ENCODE measurements around the gene SMG5. TPM values are rescaled to one million over a fixed set of nuclear protein-coding genes. Genes with fewer than 3 reads are reported as not detected.
"Not testable (repeated sequence)": the region's sequence is repeated elsewhere in the genome, so short reads cannot be mapped to it uniquely, and the experiment has no call there.

SMG5 gene, protein sequence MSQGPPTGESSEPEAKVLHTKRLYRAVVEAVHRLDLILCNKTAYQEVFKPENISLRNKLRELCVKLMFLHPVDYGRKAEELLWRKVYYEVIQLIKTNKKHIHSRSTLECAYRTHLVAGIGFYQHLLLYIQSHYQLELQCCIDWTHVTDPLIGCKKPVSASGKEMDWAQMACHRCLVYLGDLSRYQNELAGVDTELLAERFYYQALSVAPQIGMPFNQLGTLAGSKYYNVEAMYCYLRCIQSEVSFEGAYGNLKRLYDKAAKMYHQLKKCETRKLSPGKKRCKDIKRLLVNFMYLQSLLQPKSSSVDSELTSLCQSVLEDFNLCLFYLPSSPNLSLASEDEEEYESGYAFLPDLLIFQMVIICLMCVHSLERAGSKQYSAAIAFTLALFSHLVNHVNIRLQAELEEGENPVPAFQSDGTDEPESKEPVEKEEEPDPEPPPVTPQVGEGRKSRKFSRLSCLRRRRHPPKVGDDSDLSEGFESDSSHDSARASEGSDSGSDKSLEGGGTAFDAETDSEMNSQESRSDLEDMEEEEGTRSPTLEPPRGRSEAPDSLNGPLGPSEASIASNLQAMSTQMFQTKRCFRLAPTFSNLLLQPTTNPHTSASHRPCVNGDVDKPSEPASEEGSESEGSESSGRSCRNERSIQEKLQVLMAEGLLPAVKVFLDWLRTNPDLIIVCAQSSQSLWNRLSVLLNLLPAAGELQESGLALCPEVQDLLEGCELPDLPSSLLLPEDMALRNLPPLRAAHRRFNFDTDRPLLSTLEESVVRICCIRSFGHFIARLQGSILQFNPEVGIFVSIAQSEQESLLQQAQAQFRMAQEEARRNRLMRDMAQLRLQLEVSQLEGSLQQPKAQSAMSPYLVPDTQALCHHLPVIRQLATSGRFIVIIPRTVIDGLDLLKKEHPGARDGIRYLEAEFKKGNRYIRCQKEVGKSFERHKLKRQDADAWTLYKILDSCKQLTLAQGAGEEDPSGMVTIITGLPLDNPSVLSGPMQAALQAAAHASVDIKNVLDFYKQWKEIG
- total RNA-seq (32.3 TPM), polyA plus RNA-seq (28.2 TPM)
- long read RNA-seq, donor 1 = 0 reads
- long read RNA-seq, donor 2, full-length matches to known transcripts = 19 of 19 reads
- long read RNA-seq, donor 2, partial matches to known transcripts = 0 of 19 reads
- long read RNA-seq, donor 2, other reads (novel, unspliced or antisense) = 0 of 19 reads
- long read RNA-seq, donor 3, full-length matches to known transcripts = 6 of 11 reads
- long read RNA-seq, donor 3, partial matches to known transcripts = 5 of 11 reads
- long read RNA-seq, donor 3, other reads (novel, unspliced or antisense) = 0 of 11 reads
- long read RNA-seq, donor 4, full-length matches to known transcripts = 3 of 3 reads
- long read RNA-seq, donor 4, partial matches to known transcripts = 0 of 3 reads
- long read RNA-seq, donor 4, other reads (novel, unspliced or antisense) = 0 of 3 reads
- long read RNA-seq, donor 5, full-length matches to known transcripts = 5 of 12 reads
- long read RNA-seq, donor 5, partial matches to known transcripts = 7 of 12 reads
- long read RNA-seq, donor 5, other reads (novel, unspliced or antisense) = 0 of 12 reads
- long read RNA-seq, donor 6, full-length matches to known transcripts = 5 of 5 reads
- long read RNA-seq, donor 6, partial matches to known transcripts = 0 of 5 reads
- long read RNA-seq, donor 6, other reads (novel, unspliced or antisense) = 0 of 5 reads
- long read RNA-seq, donor 7, partial matches to known transcripts = 0 of 3 reads
- long read RNA-seq, donor 7, other reads (novel, unspliced or antisense) = 0 of 3 reads
- long read RNA-seq, donor 8 = 0 reads
- long read RNA-seq, donor 9, full-length matches to known transcripts = 2 of 2 reads
- long read RNA-seq, donor 9, partial matches to known transcripts = 0 of 2 reads
- long read RNA-seq, donor 9, other reads (novel, unspliced or antisense) = 0 of 2 reads
- long read RNA-seq, donor 10, full-length matches to known transcripts = 5 of 5 reads
- long read RNA-seq, donor 10, partial matches to known transcripts = 0 of 5 reads
- long read RNA-seq, donor 10, other reads (novel, unspliced or antisense) = 0 of 5 reads

DNA sequence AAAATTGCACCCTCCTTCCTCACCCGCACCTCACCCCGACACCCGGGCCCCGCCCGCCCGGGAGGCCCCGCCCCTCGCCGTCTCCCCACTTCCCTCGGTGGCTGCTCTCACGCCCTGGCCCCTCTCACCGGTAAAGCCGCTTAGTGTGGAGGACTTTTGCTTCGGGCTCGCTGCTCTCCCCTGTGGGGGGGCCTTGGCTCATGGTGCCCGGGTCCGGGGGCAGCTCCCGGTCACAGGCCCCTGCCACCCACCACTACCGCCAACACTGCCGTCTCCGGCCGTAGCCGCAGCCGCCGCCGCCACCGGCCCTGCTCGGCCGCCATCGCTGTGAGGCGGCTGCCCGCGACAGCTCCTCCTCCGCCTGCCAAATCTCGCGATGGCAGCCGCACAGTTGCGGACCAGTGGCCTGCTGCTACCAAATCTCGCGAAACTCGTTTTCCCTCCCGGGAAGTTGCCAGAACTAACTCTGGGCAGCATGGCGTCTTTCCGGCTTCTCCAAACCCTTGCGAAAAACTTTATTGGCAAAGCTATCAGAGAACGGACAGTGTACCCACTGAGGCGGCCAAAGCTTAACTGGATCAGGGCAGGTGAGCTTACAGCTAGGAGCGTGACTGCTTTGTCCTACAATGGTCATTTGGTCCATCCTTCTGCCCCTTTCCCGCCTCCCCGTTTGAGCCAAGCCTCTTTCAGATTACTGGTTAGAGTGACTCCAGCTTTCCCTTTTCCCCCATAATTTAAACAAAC lies at the start of gene SMG5:
Gene SMG5 (minus strand): TSS at position 347 of the 744 bp plus-strand sequence. CDS start 145 bp downstream, at position 202.
- Histone ChIP-seq H3K27me3 (ENCODE audit: control insufficient read depth in 2 of 2, insufficient read depth in 1 of 2, low read length in 1 of 2) (no peaks in the 10 kb centered on the region), H3K36me3 (ENCODE audit: control insufficient read depth in 2 of 2, insufficient read depth in 2 of 2, low read length in 1 of 2) (peaks cover 25 to 40% of the 10 kb centered on the region in 2 donors), H3K4me1 (ENCODE audit: control insufficient read depth in 2 of 2, insufficient read depth in 2 of 2, low read length in 2 of 2) (peaks cover 14 to 25% of the 10 kb centered on the region in 2 donors)

DNA sequence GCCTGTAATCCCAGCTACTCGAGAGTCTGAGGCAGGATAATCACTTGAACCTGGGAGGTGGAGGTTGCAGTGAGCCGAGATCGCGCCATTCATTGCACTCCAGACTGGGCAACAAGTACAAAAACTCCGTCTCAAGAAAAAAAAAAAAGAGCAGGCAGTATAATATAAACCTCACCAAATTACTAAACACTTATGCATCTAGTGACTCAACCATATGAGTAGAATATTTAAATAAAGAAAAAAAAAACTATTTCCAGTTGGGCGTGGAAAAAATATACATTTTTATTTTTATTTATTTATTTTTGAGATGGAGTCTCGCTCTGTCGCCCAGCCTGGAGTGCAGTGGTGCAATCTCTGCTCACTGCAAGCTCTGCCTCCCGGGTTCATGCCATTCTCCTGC lies 40.6 kb upstream of the SMG5 start:
- H3K4me3 ChIP-seq (ENCODE audit: low read length in 2 of 2); H3K27me3 ChIP-seq (ENCODE audit: control insufficient read depth in 2 of 2, insufficient read depth in 1 of 2, low read length in 1 of 2); H3K4me1 ChIP-seq (ENCODE audit: control insufficient read depth in 2 of 2, insufficient read depth in 2 of 2, low read length in 2 of 2); H3K9me3 ChIP-seq (ENCODE audit: control insufficient read depth in 2 of 2, insufficient read depth in 1 of 2, low read length in 1 of 2); DNase-seq (ENCODE audit: low read depth in 6 of 9, low spot score in 9 of 9); H3K27ac ChIP-seq (ENCODE audit: low read depth in 1 of 2, low read length in 1 of 2): not testable (repeated sequence)
- peaks cover 66 to 69% of the 10 kb centered on the region in 2 donors for H3K36me3 ChIP-seq (ENCODE audit: control insufficient read depth in 2 of 2, insufficient read depth in 2 of 2, low read length in 1 of 2)
- WGBS = 98% methylated on average over 9 of the region's 9 CpGs

More for the DNA sequence above, at the start of gene SMG5:
- peak within 1 kb of the TSS; percentile 87 to 92 for H3K27ac ChIP-seq (ENCODE audit: low read depth in 1 of 2, low read length in 1 of 2)
- DNase-seq (ENCODE audit: low read depth in 6 of 9, low spot score in 9 of 9) = peak; percentile 92 to 99 (median 96)
- no peaks in the 10 kb centered on the region for H3K9me3 ChIP-seq (ENCODE audit: control insufficient read depth in 2 of 2, insufficient read depth in 1 of 2, low read length in 1 of 2)
- under 1% methylated on average over 50 of the region's 50 CpGs for WGBS
- H3K4me3 ChIP-seq (ENCODE audit: low read length in 2 of 2) = peak within 1 kb of the TSS; percentile 63 to 77

DNA sequence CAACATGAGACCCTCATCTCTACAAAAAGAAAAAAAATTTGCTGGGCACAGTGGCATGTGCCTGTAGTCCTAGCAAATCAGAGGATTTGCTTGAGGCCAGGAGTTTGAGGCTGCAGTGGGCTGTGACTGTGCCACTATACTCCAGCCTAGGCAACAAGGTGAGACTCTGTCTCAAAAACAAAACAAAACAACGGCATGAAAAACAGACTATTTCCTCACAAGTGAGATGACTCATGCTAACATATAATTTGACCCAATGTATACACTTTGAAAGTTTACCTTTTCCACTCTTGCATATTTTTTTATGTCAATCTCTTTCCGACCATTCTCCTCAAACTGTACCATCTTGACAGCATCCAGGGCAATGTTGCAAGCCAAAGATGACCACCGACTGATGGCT lies 37.9 kb upstream of the SMG5 start:
- no peak for DNase-seq (ENCODE audit: low read depth in 6 of 9, low spot score in 9 of 9)
- Histone ChIP-seq H3K9me3 (ENCODE audit: control insufficient read depth in 2 of 2, insufficient read depth in 1 of 2, low read length in 1 of 2) (no peaks in the 10 kb centered on the region), H3K36me3 (ENCODE audit: control insufficient read depth in 2 of 2, insufficient read depth in 2 of 2, low read length in 1 of 2) (peaks cover 82 to 86% of the 10 kb centered on the region in 2 donors), H3K27me3 (ENCODE audit: control insufficient read depth in 2 of 2, insufficient read depth in 1 of 2, low read length in 1 of 2) (no peaks in the 10 kb centered on the region), H3K4me1 (ENCODE audit: control insufficient read depth in 2 of 2, insufficient read depth in 2 of 2, low read length in 2 of 2) (no peaks in the 10 kb centered on the region), H3K27ac (ENCODE audit: low read depth in 1 of 2, low read length in 1 of 2) (no peak overlapping the region), H3K4me3 (ENCODE audit: low read length in 2 of 2) (no peak overlapping the region)
- 96% methylated on average over 3 of the region's 3 CpGs for WGBS

DNA sequence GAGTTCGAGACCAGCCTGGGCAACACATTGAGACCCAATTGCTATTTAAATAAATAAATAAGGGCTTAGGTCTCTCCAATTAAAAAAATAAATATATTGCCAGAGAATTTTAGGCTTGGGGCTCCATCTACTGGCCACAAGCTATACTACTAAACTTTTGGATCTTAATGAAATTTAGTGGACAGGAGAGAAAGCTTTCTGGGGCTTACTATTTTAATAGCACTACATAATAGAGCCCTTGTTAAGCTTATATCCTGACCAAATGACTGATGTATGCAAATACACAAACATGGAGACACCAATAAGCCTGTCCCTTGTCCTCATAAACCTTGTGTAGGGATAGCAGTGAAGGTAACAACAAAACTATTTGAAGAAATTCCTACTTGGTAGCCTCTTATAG lies 37.0 kb upstream of the SMG5 start:
- 96% methylated on average over 1 of the region's 1 CpG for WGBS
- no peaks in the 10 kb centered on the region for H3K9me3 ChIP-seq (ENCODE audit: control insufficient read depth in 2 of 2, insufficient read depth in 1 of 2, low read length in 1 of 2)
- peaks cover 79 to 84% of the 10 kb centered on the region in 2 donors for H3K36me3 ChIP-seq (ENCODE audit: control insufficient read depth in 2 of 2, insufficient read depth in 2 of 2, low read length in 1 of 2)
- H3K27me3 ChIP-seq (ENCODE audit: control insufficient read depth in 2 of 2, insufficient read depth in 1 of 2, low read length in 1 of 2) = no peaks in the 10 kb centered on the region
- H3K4me1 ChIP-seq (ENCODE audit: control insufficient read depth in 2 of 2, insufficient read depth in 2 of 2, low read length in 2 of 2) = no peaks in the 10 kb centered on the region
- peak in 2 of 9 donors; percentile 21 to 24 for DNase-seq (ENCODE audit: low read depth in 6 of 9, low spot score in 9 of 9)
- H3K4me3 ChIP-seq (ENCODE audit: low read length in 2 of 2) = no peak overlapping the region
- no peak overlapping the region for H3K27ac ChIP-seq (ENCODE audit: low read depth in 1 of 2, low read length in 1 of 2)

DNA sequence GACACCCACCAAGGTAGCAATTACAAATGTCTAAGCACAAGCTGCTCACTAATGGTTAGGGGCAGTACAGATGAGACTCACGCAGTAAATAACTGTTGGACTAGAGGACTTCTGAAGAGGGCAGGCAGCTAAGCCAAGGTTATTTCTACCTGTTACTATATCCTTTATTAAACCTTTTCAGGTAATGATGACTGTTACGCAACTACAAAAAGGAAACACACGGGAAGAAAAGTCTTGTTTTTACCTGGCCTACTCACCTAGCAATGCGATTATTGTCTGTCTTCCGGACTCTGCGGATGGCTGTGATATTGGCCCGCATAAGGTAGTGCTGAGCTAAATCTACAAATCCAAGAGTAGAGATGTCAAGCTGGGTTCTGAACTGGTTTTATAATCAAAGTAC lies 34.3 kb upstream of the SMG5 start:
- no peak overlapping the region for H3K27ac ChIP-seq (ENCODE audit: low read depth in 1 of 2, low read length in 1 of 2)
- peaks cover 76 to 88% of the 10 kb centered on the region in 2 donors for H3K36me3 ChIP-seq (ENCODE audit: control insufficient read depth in 2 of 2, insufficient read depth in 2 of 2, low read length in 1 of 2)
- WGBS = 98% methylated on average over 7 of the region's 7 CpGs
- peaks cover 0 to 3% of the 10 kb centered on the region in 2 donors for H3K9me3 ChIP-seq (ENCODE audit: control insufficient read depth in 2 of 2, insufficient read depth in 1 of 2, low read length in 1 of 2)
- no peak overlapping the region for H3K4me3 ChIP-seq (ENCODE audit: low read length in 2 of 2)
- no peaks in the 10 kb centered on the region for H3K4me1 ChIP-seq (ENCODE audit: control insufficient read depth in 2 of 2, insufficient read depth in 2 of 2, low read length in 2 of 2)
- H3K27me3 ChIP-seq (ENCODE audit: control insufficient read depth in 2 of 2, insufficient read depth in 1 of 2, low read length in 1 of 2) = no peaks in the 10 kb centered on the region
- DNase-seq (ENCODE audit: low read depth in 6 of 9, low spot score in 9 of 9) = no peak

DNA sequence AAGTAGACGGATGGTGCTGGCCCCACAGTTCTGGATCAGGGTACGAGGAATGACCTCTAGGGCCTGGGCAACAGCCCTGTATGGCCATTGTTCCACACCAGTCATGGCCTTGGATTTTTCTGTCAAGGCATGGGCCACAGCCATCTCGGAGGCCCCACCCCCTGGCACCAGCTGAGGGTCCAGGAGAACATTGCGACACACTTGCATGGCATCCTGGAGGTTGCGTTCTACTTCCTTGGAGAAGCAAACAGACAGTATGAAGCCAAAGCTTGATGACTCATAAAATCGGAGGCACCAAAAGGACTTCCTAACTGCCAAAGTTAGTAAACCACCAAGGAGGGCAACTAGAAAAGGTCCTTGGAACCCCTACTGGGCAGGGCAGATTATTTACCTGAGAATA lies 28.3 kb upstream of the SMG5 start:
- 97% methylated on average over 6 of the region's 6 CpGs for WGBS
- H3K27me3 ChIP-seq (ENCODE audit: control insufficient read depth in 2 of 2, insufficient read depth in 1 of 2, low read length in 1 of 2) = no peaks in the 10 kb centered on the region
- H3K4me3 ChIP-seq (ENCODE audit: low read length in 2 of 2) = no peak overlapping the region
- H3K27ac ChIP-seq (ENCODE audit: low read depth in 1 of 2, low read length in 1 of 2) = no peak overlapping the region
- peaks cover 61 to 80% of the 10 kb centered on the region in 2 donors for H3K36me3 ChIP-seq (ENCODE audit: control insufficient read depth in 2 of 2, insufficient read depth in 2 of 2, low read length in 1 of 2)
- peaks cover 0 to 3% of the 10 kb centered on the region in 2 donors for H3K9me3 ChIP-seq (ENCODE audit: control insufficient read depth in 2 of 2, insufficient read depth in 1 of 2, low read length in 1 of 2)
- H3K4me1 ChIP-seq (ENCODE audit: control insufficient read depth in 2 of 2, insufficient read depth in 2 of 2, low read length in 2 of 2) = no peaks in the 10 kb centered on the region
- no peak for DNase-seq (ENCODE audit: low read depth in 6 of 9, low spot score in 9 of 9)

DNA sequence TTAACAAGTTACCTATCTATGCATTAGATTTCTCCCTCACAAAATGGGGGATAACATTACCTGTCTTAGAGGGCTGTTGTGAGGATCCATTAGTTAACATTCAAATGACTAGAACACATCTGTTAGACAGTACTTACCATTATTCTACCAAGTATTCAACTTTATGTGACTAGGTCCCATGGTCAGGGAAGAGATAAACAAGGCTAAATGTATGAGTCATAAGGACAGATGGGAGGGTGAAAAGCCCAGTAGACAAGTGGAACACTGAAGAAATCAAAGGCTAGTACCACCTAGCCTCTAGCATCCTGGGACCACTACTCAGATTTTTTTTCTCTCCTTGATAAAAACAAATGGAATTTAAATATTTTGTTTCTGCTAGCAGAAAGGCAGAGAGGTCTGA lies 25.5 kb upstream of the SMG5 start:
- H3K27me3 ChIP-seq (ENCODE audit: control insufficient read depth in 2 of 2, insufficient read depth in 1 of 2, low read length in 1 of 2) = no peaks in the 10 kb centered on the region
- DNase-seq (ENCODE audit: low read depth in 6 of 9, low spot score in 9 of 9) = no peak
- H3K36me3 ChIP-seq (ENCODE audit: control insufficient read depth in 2 of 2, insufficient read depth in 2 of 2, low read length in 1 of 2) = peaks cover 57 to 65% of the 10 kb centered on the region in 2 donors
- no peak overlapping the region for H3K27ac ChIP-seq (ENCODE audit: low read depth in 1 of 2, low read length in 1 of 2)
- H3K9me3 ChIP-seq (ENCODE audit: control insufficient read depth in 2 of 2, insufficient read depth in 1 of 2, low read length in 1 of 2) = peaks cover 0 to 3% of the 10 kb centered on the region in 2 donors
- no peak overlapping the region for H3K4me3 ChIP-seq (ENCODE audit: low read length in 2 of 2)
- no peaks in the 10 kb centered on the region for H3K4me1 ChIP-seq (ENCODE audit: control insufficient read depth in 2 of 2, insufficient read depth in 2 of 2, low read length in 2 of 2)

Data from thymus (tissue), 14 donors.